GM21619 (cell line): ENCODE measurements around the gene ADRA2C.

Experiments
- ATAC-seq: cut with Tn5 transposase; IDR thresholded peaks from one replicate; pipeline ENCODE4 v1.9.1; 2021; ENCODE audit not compliant: unreplicated experiment

Gene ADRA2C

GRCh38 chr4:3756343-3757059 is 9.7 kb upstream of the ADRA2C start:
- no peak for ATAC-seq

- no peak for ATAC-seq
Observed at GRCh38 chr4:3759236-3759635, 6.9 kb upstream of the ADRA2C start.

- no peak for ATAC-seq
Observed at GRCh38 chr4:3760346-3760745, 5.8 kb upstream of the ADRA2C start.

- no peak for ATAC-seq
Observed at GRCh38 chr4:3760841-3761240, 5.3 kb upstream of the ADRA2C start.

- no peak for ATAC-seq
Observed at GRCh38 chr4:3762264-3762663, 3.9 kb upstream of the ADRA2C start.

GRCh38 chr4:3762753-3763549 is 3.2 kb upstream of the ADRA2C start:
- ATAC-seq: no peak

GRCh38 chr4:3765271-3766035 is 732 bp upstream of the ADRA2C start:
- ATAC-seq: no peak

GRCh38 chr4:3766785-3767569 is 792 bp downstream of the ADRA2C start:
- ATAC-seq: no peak

GRCh38 chr4:3767570-3768288 is 1.5 kb downstream of the ADRA2C start:
- ATAC-seq: no peak

- ATAC-seq: no peak
Observed at GRCh38 chr4:3768842-3769641, 2.9 kb downstream of the ADRA2C start.

GRCh38 chr4:3769642-3770184 is 3.5 kb downstream of the ADRA2C start:
- ATAC-seq: no peak

- no peak for ATAC-seq
Observed at GRCh38 chr4:3770323-3771163, 4.4 kb downstream of the ADRA2C start.

GRCh38 chr4:3771164-3771809 is 5.1 kb downstream of the ADRA2C start:
- ATAC-seq: no peak

GRCh38 chr4:3771939-3772495 is 5.8 kb downstream of the ADRA2C start:
- no peak for ATAC-seq

- no peak for ATAC-seq
Observed at GRCh38 chr4:3772632-3773031, 6.4 kb downstream of the ADRA2C start.

- no peak for ATAC-seq
Observed at GRCh38 chr4:3773552-3774001, 7.4 kb downstream of the ADRA2C start.

- ATAC-seq: no peak
Observed at GRCh38 chr4:3774253-3774883, 8.2 kb downstream of the ADRA2C start.
